ENCODE measurements around the gene SDK1. TPM values are rescaled to one million over a fixed set of nuclear protein-coding genes. Genes with fewer than 3 reads are reported as not detected.

Gene SDK1
- total RNA-seq, 1 donor from 2014 or later = 225 TPM

DNA sequence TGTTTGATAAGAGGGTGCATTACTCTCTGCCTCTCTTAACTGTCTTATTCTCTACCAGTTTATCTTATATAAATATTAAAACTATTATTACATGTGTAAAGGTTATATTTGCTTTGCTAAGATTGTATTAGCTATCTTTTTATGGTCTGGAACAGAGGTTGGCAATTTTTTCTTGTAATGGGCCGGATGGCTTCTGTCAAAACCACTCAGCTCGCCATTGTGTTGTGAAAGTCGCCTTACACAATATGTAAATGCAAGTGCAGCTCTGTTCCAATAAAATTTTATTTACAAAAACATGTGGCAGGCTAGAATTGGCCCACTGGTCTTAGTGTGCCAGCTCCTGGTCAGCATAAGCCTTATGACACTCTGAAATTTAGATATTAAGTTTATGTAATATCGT, 185.8 kb downstream of the SDK1 start:
- no peak for DNase-seq
- Mint-ChIP-seq H3K4me1 (ENCODE audit: low read depth, unreplicated experiment) (peaks cover 16% of the 10 kb centered on the region), H3K27me3 (ENCODE audit: unreplicated experiment) (peaks cover 2% of the 10 kb centered on the region), H3K36me3 (ENCODE audit: unreplicated experiment) (no peaks in the 10 kb centered on the region), H3K9me3 (ENCODE audit: unreplicated experiment) (peaks cover 6% of the 10 kb centered on the region), H3K27ac (ENCODE audit: unreplicated experiment) (no peak overlapping the region), H3K4me3 (ENCODE audit: unreplicated experiment) (no peak overlapping the region)
- no peak for TF ChIP-seq CTCF (IDR thresholded peaks at IDR 0.05; ENCODE audit: partially characterized antibody, unreplicated experiment)

DNA sequence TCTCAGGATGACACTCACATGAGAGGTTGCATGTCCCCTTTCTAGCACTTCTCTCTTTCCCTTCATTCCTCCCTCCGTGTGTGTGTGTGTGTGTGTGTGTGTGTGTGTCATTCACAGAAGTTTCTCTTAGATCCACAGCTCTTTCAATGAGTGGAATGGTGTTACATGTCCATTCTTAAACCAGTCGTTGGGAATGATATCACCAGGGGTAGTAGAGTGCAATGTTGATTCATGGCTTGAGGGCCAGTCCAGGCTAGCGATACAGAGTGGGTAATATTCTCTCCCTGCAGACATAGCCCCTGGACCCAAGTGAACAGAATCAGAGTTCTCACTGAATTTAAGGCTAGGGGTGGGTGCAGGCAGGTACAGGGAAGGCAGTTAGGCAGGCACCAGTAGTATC, 187.8 kb downstream of the SDK1 start:
- Mint-ChIP-seq H3K9me3 (ENCODE audit: unreplicated experiment) (peaks cover 2% of the 10 kb centered on the region), H3K27ac (ENCODE audit: unreplicated experiment) (no peak overlapping the region), H3K36me3 (ENCODE audit: unreplicated experiment) (no peaks in the 10 kb centered on the region), H3K4me3 (ENCODE audit: unreplicated experiment) (no peak overlapping the region), H3K27me3 (ENCODE audit: unreplicated experiment) (peaks cover 4% of the 10 kb centered on the region), H3K4me1 (ENCODE audit: low read depth, unreplicated experiment) (peaks cover 11% of the 10 kb centered on the region)
- no peak for TF ChIP-seq CTCF (IDR thresholded peaks at IDR 0.05; ENCODE audit: partially characterized antibody, unreplicated experiment)
- DNase-seq = no peak

- no peak for TF ChIP-seq CTCF (IDR thresholded peaks at IDR 0.05; ENCODE audit: partially characterized antibody, unreplicated experiment)
These were observed 192.4 kb downstream of the SDK1 start for GRCh38 chr7:3493499-3493898.

DNA sequence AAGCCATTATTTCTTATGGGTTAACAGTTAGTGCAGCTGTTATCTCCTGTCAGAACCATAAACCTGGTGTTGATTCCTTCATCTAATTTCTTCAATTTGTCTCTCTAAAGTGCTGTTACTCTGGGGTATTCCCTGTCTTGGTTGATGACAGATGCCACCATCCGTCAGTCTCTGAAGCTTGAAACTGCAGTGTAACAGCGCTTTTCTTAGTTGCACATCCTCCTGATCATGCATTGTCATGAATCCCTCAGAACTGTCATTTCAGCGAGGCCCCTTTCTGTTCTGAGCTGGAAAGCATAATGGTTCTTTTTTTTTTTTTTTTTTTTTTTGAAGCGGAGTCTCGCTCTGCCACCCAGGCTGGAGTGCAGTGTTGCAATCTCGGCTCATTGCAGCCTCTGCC, 193.9 kb downstream of the SDK1 start:
- DNase-seq = no peak
- peaks cover 12% of the 10 kb centered on the region for H3K9me3 Mint-ChIP-seq (ENCODE audit: unreplicated experiment)
- peaks cover 47% of the 10 kb centered on the region for H3K4me1 Mint-ChIP-seq (ENCODE audit: low read depth, unreplicated experiment)
- peaks cover 6% of the 10 kb centered on the region for H3K27me3 Mint-ChIP-seq (ENCODE audit: unreplicated experiment)
- peak overlapping the region; percentile 97 for H3K27ac Mint-ChIP-seq (ENCODE audit: unreplicated experiment)
- TF ChIP-seq CTCF (IDR thresholded peaks at IDR 0.05; ENCODE audit: partially characterized antibody, unreplicated experiment) = no peak
- H3K36me3 Mint-ChIP-seq (ENCODE audit: unreplicated experiment) = peaks cover under 1% of the 10 kb centered on the region
- peak overlapping the region; percentile 76 for H3K4me3 Mint-ChIP-seq (ENCODE audit: unreplicated experiment)

More at GRCh38 chr7:3493499-3493898, 192.4 kb downstream of the SDK1 start:
- H3K4me3 Mint-ChIP-seq (ENCODE audit: unreplicated experiment) = no peak overlapping the region
- peaks cover 6% of the 10 kb centered on the region for H3K27me3 Mint-ChIP-seq (ENCODE audit: unreplicated experiment)
- no peak overlapping the region for H3K27ac Mint-ChIP-seq (ENCODE audit: unreplicated experiment)
- H3K4me1 Mint-ChIP-seq (ENCODE audit: low read depth, unreplicated experiment) = peaks cover 43% of the 10 kb centered on the region
- no peaks in the 10 kb centered on the region for H3K36me3 Mint-ChIP-seq (ENCODE audit: unreplicated experiment)
- peaks cover 9% of the 10 kb centered on the region for H3K9me3 Mint-ChIP-seq (ENCODE audit: unreplicated experiment)
- DNase-seq = no peak

GRCh38 chr7:3495530-3495929, 194.5 kb downstream of the SDK1 start:
- peak; percentile 36 for DNase-seq
- Mint-ChIP-seq H3K4me3 (ENCODE audit: unreplicated experiment) (peak overlapping the region; percentile 55), H3K27ac (ENCODE audit: unreplicated experiment) (peak overlapping the region; percentile 97), H3K9me3 (ENCODE audit: unreplicated experiment) (peaks cover 12% of the 10 kb centered on the region), H3K27me3 (ENCODE audit: unreplicated experiment) (peaks cover 6% of the 10 kb centered on the region), H3K36me3 (ENCODE audit: unreplicated experiment) (peaks cover 6% of the 10 kb centered on the region), H3K4me1 (ENCODE audit: low read depth, unreplicated experiment) (peaks cover 49% of the 10 kb centered on the region)
- TF ChIP-seq CTCF (IDR thresholded peaks at IDR 0.05; ENCODE audit: partially characterized antibody, unreplicated experiment) = no peak
